SW480 (cell line): ENCODE results near the gene CDCP1.
"Not testable (repeated sequence)": the region's sequence is repeated elsewhere in the genome, so short reads cannot be mapped to it uniquely, and the experiment has no call there.

ENCODE experiments used
- DNase-seq: peaks from one replicate; pipeline ENCODE4 v3.0.0-alpha.2; 2016; ENCODE audit warnings: low spot score

CDCP1 gene

DNA sequence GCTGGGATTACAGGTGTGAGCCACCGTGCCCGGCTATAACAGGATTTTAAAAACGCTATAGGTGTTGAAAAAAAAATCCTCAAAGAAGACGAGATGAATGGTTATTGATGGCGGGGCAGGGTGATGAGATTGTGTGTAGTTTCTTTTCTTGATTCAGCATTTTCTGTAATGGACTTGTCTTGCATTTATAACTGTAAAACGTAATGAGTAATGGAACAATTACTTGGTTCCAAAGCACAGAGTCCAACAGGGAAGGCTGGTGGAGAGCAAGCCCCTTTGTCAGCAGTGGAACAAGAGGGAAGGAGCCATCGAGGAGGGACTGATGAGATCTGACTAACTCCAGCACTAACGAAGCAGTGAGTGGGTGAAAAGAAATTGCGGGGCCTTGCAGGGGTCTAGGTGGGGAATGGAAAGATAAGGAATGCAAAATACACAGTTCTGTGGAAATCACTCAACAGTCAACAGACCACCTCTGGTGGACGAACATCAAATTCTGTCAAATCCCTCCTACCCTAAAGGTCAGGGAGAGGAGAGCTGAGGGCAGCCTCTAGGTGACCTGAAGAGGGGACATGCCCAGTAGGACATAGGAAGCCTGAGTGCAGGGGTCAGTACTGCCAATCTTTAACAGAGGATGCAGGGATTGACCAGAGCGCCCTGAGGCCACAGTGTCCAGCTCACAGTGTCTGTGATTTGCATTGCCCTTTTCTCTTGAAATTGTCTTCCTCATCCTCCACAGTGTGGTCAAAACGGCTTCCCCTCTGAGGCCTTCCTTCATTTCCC is 23.1 kb upstream of the CDCP1 start:
- no peak for DNase-seq

- no peak for DNase-seq
These were observed 22.3 kb upstream of the CDCP1 start for GRCh38 chr3:45168451-45168850.

GRCh38 chr3:45167011-45167911 is 21.1 kb upstream of the CDCP1 start:
- peak; percentile 98 for DNase-seq

DNA sequence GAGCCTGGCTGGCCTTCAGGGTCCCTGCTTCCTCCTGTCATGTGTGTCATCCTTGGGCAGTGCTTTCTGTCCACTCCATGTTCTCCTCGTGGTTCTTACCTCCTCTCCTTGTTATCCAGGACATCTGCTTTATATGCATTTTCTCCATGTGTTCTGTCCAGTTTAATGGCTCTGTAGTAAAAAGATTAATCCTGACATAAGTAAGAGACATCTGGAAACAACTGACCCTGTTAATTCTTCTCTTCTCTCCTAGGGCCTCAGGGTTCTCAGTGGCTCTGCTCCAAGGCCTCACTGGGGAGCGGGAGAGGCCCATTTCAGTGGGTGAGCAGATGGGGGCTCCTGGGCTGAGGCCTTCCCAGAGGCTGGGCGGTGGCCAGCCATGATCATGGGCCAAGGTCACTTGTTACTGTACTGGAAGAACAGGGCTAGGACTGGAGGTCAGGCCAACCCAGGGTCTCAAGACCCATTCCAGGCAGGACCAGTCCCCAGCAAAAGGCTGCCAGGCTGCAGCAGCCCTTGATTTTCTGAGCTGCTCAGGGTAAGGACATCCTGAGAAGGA is 20.2 kb upstream of the CDCP1 start:
- DNase-seq: no peak

DNA sequence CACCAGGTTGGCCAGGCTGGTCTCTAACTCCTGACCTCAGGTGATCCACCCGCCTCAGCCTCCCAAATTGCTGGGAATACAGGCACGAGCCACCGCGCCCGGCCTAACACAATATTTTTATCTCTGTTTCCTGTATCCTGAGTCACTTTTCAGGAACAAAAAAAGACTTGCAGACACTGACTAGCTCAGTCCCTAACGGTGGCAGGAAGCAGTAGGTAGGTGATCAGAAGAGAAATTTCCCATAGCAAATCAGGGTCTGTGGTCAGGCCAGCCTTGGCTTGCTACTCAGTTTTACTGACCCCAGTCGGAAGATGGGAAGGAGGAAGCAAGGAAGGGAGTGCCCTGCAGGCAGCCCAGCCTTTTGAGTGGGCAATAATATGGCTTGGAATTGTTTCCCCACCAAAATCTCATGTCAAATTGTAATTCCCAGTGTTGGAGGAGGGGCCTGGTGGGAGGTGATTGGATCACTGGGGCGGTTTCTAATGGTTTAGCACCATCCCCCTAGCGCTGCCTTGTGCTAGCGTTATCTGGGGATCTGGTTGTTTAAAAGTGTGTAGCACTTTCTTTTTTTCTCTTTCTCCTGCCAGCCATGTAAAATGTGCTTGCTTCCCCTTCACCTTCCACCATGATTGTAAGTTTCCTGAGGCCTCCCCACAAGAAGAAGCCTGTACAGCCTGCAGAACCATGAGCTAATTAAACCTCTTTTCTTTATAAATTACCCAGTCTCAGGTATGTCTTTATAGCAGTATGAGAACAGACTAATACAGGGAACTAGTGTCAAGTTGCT is 19.5 kb upstream of the CDCP1 start:
- no peak for DNase-seq

DNA sequence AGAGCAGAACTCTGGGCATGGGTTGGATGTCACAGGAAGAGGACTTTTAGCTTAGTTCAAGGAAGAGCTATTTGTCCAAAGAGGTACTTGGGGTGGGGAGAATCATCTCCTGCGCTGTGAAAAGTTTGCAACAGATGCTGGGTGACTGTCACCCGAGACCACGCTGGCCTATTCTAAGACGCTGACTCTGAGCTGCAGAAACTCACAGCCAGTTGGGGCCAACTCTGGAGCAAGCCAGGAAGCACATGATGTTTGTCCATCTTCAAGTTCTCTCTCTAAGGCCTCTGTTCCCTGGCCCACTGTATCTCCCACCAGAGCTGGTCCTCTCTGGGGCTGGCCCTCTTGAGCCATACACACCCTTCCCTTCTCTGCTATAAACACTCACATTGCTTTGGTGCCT is 17.9 kb upstream of the CDCP1 start:
- DNase-seq: no peak

- no peak for DNase-seq
These were observed 17.3 kb upstream of the CDCP1 start for GRCh38 chr3:45163481-45163880.

- no peak for DNase-seq
These were observed 8.5 kb upstream of the CDCP1 start for GRCh38 chr3:45154641-45155147.

DNA sequence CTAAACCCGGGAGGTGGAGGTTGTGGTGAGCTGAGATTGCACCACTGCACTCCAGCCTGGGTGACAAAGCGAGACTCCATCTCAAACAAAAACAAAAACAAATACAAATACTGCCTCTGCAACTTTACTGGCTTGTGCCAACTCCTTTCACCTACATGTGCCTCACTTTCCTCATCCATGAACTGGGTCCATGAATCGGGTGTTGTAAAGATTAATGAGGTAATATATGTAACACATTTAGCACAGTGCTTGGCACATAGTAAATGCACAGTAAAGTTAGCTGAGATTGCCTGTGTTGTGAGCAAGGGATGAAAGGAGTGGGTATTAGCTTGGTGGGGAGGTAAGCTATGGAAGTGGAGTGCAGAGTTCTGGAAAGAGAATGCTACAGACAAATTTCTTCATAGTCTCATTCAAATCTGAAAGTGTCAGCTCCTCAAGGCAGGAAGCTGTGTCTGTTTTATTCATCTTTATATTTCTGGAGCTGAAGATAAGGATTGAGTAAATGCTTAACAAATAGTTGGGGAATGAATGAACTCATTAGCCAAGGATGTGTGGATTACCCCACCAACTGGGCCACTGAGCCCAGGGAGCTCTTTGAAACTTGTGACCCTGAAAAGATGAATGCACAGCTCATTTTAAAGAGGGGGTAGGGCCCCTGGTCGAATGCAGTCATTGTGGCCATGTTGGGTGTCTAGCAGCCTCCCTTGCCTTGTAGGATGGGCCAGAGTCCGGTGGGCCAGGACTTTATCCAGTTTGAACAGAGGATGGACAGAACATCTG is 7.7 kb upstream of the CDCP1 start:
- DNase-seq: no peak

GRCh38 chr3:45152307-45152706 is 6.1 kb upstream of the CDCP1 start:
- no peak for DNase-seq

DNA sequence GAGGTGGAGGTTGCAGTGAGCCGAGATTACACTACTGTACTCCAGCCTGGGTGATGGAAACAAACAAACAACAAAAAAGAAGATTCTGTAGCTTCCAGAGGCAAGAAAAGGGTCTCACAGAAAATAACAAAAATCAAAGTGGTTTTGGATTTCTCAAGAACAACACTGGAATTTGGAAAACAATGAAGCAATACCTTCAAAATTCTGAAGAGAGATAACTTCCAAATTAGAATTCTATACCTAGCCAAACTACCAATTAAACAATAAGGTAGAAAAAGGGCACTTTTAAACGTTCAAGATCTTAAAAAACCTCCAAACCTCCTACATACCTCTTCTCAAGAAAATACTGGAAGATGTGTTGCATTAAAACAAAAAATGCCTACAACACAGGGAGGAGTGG is 4.9 kb upstream of the CDCP1 start:
- DNase-seq: no peak

DNA sequence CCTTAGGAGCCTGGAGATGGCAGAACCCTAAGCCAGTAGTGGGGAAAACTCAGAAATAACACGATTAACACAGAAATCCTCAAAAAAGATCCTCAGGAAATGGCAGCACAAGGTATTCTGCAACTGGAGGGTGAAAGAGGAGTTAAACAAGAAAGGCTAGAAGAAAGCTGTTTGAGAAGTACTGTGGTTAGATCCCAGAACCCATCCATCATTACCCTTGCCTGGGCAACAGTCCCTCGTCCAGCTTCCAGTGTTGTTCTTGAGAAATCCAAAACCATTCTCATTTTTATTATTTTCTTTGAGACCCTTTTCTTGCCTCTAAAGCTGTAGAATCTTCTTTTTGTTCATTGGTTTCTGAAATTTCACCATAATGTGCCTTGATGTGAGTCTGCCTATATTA is 2.7 kb upstream of the CDCP1 start:
- DNase-seq: no peak

DNA sequence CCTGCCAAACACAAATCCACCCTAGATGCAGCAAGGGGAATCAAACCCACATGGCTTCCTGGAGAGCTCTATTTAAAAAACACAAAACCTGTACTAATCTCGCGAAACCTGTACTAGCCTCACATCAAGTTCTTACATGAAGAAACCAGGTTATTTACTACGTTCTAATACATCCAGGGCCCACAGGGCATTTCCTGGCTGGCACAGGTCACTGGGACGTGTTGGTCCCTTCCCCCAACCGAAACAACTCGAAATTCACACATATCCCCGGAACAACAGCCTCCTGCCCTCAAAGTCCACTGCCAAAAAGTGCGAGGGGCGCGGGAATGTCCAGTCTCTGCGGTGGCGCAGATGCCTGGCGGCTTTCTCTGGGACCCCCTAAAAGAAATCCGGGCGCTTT is 955 bp downstream of the CDCP1 start:
- peak; percentile 44 for DNase-seq

- DNase-seq: no peak
These were observed 2.2 kb downstream of the CDCP1 start for GRCh38 chr3:45143673-45144671.

- DNase-seq: not testable (repeated sequence)
These were observed 5.4 kb downstream of the CDCP1 start for GRCh38 chr3:45140770-45141155.

- DNase-seq: no peak
These were observed 5.9 kb downstream of the CDCP1 start for GRCh38 chr3:45140141-45140769.

- no peak for DNase-seq
These were observed 6.6 kb downstream of the CDCP1 start for GRCh38 chr3:45139372-45140140.

DNA sequence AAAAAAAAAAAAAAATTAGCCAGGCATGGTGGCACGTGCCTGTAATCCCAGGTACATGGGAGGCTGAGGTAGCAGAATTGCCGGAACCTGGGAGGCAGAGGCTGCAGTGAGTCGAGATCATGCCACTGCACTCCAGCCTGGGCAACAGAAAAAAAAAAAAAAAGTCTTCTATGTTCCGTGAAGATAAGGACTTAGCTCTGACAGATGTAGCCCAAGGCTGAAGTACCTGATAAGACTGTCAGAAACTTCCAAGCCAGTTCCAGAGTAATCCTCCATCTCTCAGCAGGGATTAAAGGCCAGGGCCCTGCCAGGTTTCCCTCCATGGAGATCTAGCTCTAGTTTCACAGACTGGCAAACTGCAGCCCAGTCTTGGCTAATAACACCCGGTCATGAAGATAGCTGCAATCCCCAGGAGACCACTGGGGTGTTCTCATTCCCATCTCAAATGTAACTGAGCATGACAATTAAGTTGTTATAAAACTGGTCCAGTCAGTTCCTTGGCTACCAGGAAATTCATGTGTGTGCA is 8.5 kb downstream of the CDCP1 start:
- no peak for DNase-seq
